GM20000 (cell line): Measurements from ENCODE around the gene RMP24.

ENCODE experiments used
- DNase-seq: peaks from one replicate; pipeline ENCODE4 v3.0.0; 2012; ENCODE audit warnings: low spot score
- CTCF ChIP-seq: IDR thresholded peaks from 2 replicates; pipeline ENCODE4 v1.5.1; 2012; ENCODE audit warnings: mild to moderate bottlenecking, control low read depth; ENCODE audit errors: extremely low read depth, missing control alignments

RMP24 gene

GRCh38 chr18:35972197-35973000 lies at the start of gene RMP24:
RMP24 (plus strand) TSS chr18:35972679.
- no peak for TF ChIP-seq CTCF
- peak; percentile 92 for DNase-seq

- DNase-seq = no peak
- TF ChIP-seq CTCF = no peak
Observed at GRCh38 chr18:35923939-35924684, 48.4 kb upstream of the RMP24 start.

- DNase-seq = no peak
- TF ChIP-seq CTCF = no peak
Observed at GRCh38 chr18:35926884-35927283, 45.6 kb upstream of the RMP24 start.

- DNase-seq = no peak
- TF ChIP-seq CTCF = no peak
Observed at GRCh38 chr18:35927430-35927829, 45.0 kb upstream of the RMP24 start.

- no peak for DNase-seq
- no peak for TF ChIP-seq CTCF
Observed at GRCh38 chr18:35933982-35934381, 38.5 kb upstream of the RMP24 start.

GRCh38 chr18:35934891-35935290 lies 37.6 kb upstream of the RMP24 start:
- DNase-seq = no peak
- TF ChIP-seq CTCF = no peak

- TF ChIP-seq CTCF = no peak
- no peak for DNase-seq
Observed at GRCh38 chr18:35935805-35936204, 36.7 kb upstream of the RMP24 start.
